NCI-H1092 treated with DMSO at 0.1 percent for 48 hours (cell line): ENCODE measurements around the gene TMCC1.
"Not testable (repeated sequence)": the region's sequence is repeated elsewhere in the genome, so short reads cannot be mapped to it uniquely, and the experiment has no call there.

Experiments used
- DNase-seq: peaks from one replicate; lab custom pipeline; 2025; lab: John Stamatoyannopoulos, UW

Gene TMCC1

GRCh38 chr3:129718201-129718600 is 175.3 kb downstream of the TMCC1 start:
- DNase-seq: no peak

- no peak for DNase-seq
These were observed 177.7 kb downstream of the TMCC1 start for GRCh38 chr3:129715854-129716253.

GRCh38 chr3:129708328-129708861 is 185.1 kb downstream of the TMCC1 start:
- DNase-seq: no peak

GRCh38 chr3:129705274-129705673 is 188.2 kb downstream of the TMCC1 start:
- DNase-seq: no peak

- no peak for DNase-seq
These were observed 189.6 kb downstream of the TMCC1 start for GRCh38 chr3:129703913-129704312.

- DNase-seq: no peak
These were observed 190.4 kb downstream of the TMCC1 start for GRCh38 chr3:129702934-129703712.

GRCh38 chr3:129701161-129701560 is 192.3 kb downstream of the TMCC1 start:
- no peak for DNase-seq

- DNase-seq: no peak
These were observed 193.9 kb downstream of the TMCC1 start for GRCh38 chr3:129699612-129700011.

GRCh38 chr3:129699199-129699598 is 194.3 kb downstream of the TMCC1 start:
- no peak for DNase-seq

GRCh38 chr3:129697229-129697969 is 196.1 kb downstream of the TMCC1 start:
- no peak for DNase-seq

GRCh38 chr3:129696430-129696829 is 197.1 kb downstream of the TMCC1 start:
- DNase-seq: not testable (repeated sequence)

GRCh38 chr3:129695230-129695629 is 198.3 kb downstream of the TMCC1 start:
- no peak for DNase-seq

GRCh38 chr3:129694228-129694627 is 199.3 kb downstream of the TMCC1 start:
- no peak for DNase-seq

GRCh38 chr3:129692743-129693142 is 200.8 kb downstream of the TMCC1 start:
- no peak for DNase-seq

GRCh38 chr3:129690963-129691362 is 202.5 kb downstream of the TMCC1 start:
- no peak for DNase-seq

GRCh38 chr3:129690406-129690805 is 203.1 kb downstream of the TMCC1 start:
- peak; percentile 57 for DNase-seq

- peak; percentile 40 for DNase-seq
These were observed 204.5 kb downstream of the TMCC1 start for GRCh38 chr3:129689036-129689435.

GRCh38 chr3:129688271-129688895 is 205.1 kb downstream of the TMCC1 start:
- peak; percentile 91 for DNase-seq

- peak; percentile 22 for DNase-seq
These were observed 205.9 kb downstream of the TMCC1 start for GRCh38 chr3:129687586-129688125.

- peak; percentile 70 for DNase-seq
These were observed 206.6 kb downstream of the TMCC1 start for GRCh38 chr3:129686941-129687340.

GRCh38 chr3:129684270-129684669 is 209.2 kb downstream of the TMCC1 start:
- no peak for DNase-seq

- DNase-seq: no peak
These were observed 210.3 kb downstream of the TMCC1 start for GRCh38 chr3:129683201-129683600.
